Measurements from ENCODE around the gene XIRP2. TPM values are rescaled to one million over a fixed set of nuclear protein-coding genes. Genes with fewer than 3 reads are reported as not detected.

The XIRP2 gene
- total RNA-seq, 4 donors from 2014 or later, result 266 to 3,644 (median 977) TPM

DNA sequence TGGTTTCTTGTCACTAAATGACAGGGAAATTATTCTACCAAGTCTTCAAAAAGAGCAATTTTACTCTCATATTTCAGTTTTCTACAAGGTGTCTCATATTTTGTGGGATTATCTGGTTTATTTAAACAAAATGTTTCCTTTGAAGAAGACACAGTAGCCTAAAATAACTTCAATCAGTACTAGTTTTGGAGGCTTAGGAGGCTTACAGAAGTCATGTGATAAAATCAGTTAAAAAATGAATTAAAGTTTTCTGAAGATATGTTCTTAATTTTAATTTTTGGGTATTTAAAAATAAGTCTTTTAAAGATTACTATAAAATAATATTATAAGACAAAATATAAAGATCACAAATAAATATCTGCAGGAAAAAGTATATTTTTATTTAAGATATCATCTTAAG is 95.9 kb downstream of the XIRP2 start:
- peaks cover 0 to 4% (median 0%) of the 10 kb centered on the region in 3 donors for H3K27me3 ChIP-seq
- H3K9me3 ChIP-seq, result peaks cover 0 to 5% (median 0%) of the 10 kb centered on the region in 3 donors
- intact Hi-C loops (cut with DNase I; ENCODE audit: low total_unique reads), result no loop called here
- no peak overlapping the region for H3K4me3 ChIP-seq
- DNase-seq (no peak), ATAC-seq (no peak)
- no peaks in the 10 kb centered on the region for H3K4me1 ChIP-seq
- H3K36me3 ChIP-seq, result no peaks in the 10 kb centered on the region
- H3K27ac ChIP-seq, result no peak overlapping the region
- TF ChIP-seq, protein P1, sequence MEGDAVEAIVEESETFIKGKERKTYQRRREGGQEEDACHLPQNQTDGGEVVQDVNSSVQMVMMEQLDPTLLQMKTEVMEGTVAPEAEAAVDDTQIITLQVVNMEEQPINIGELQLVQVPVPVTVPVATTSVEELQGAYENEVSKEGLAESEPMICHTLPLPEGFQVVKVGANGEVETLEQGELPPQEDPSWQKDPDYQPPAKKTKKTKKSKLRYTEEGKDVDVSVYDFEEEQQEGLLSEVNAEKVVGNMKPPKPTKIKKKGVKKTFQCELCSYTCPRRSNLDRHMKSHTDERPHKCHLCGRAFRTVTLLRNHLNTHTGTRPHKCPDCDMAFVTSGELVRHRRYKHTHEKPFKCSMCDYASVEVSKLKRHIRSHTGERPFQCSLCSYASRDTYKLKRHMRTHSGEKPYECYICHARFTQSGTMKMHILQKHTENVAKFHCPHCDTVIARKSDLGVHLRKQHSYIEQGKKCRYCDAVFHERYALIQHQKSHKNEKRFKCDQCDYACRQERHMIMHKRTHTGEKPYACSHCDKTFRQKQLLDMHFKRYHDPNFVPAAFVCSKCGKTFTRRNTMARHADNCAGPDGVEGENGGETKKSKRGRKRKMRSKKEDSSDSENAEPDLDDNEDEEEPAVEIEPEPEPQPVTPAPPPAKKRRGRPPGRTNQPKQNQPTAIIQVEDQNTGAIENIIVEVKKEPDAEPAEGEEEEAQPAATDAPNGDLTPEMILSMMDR (IDR thresholded peaks at IDR 0.05 in 4 of 5, conservative IDR thresholded peaks at IDR 0.05 in 1 of 5), result no peak
- no peak for TF ChIP-seq POLR2A (IDR thresholded peaks at IDR 0.05)
- in situ Hi-C loops (cut with MboI; ENCODE audit: low sequenced_read_pairs in 4 of 4), result no loop called here

DNA sequence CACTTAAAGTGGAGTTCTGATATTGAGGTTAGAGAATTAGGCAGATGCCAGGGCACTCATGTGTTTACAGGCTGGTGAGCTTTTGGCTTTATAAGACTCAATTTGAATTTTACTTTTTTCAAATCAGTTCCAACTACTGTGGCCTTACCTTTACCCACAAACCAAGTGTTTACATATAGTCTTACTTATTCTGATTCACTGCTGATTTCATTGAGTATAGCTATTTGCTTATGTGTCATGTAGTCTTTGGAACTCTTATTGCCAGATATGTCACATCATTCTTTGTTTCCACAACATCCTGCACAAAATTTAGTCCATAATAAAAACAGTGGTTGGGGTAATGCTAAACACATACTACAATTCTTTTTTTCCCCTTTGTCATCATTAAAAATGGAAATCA is 96.5 kb downstream of the XIRP2 start:
- Histone ChIP-seq H3K27ac (no peak overlapping the region), H3K4me1 (no peaks in the 10 kb centered on the region), H3K9me3 (no peaks in the 10 kb centered on the region), H3K36me3 (no peaks in the 10 kb centered on the region), H3K27me3 (peaks cover 0 to 1% (median 0%) of the 10 kb centered on the region in 3 donors), H3K4me3 (no peak overlapping the region)
- TF ChIP-seq, protein P1 (IDR thresholded peaks at IDR 0.05 in 4 of 5, conservative IDR thresholded peaks at IDR 0.05 in 1 of 5), result no peak
- TF ChIP-seq POLR2A (IDR thresholded peaks at IDR 0.05), result no peak
- ATAC-seq (no peak), DNase-seq (no peak)
- intact Hi-C loops (cut with DNase I; ENCODE audit: low total_unique reads) (no loop called here), in situ Hi-C loops (cut with MboI; ENCODE audit: low sequenced_read_pairs in 4 of 4) (no loop called here)

DNA sequence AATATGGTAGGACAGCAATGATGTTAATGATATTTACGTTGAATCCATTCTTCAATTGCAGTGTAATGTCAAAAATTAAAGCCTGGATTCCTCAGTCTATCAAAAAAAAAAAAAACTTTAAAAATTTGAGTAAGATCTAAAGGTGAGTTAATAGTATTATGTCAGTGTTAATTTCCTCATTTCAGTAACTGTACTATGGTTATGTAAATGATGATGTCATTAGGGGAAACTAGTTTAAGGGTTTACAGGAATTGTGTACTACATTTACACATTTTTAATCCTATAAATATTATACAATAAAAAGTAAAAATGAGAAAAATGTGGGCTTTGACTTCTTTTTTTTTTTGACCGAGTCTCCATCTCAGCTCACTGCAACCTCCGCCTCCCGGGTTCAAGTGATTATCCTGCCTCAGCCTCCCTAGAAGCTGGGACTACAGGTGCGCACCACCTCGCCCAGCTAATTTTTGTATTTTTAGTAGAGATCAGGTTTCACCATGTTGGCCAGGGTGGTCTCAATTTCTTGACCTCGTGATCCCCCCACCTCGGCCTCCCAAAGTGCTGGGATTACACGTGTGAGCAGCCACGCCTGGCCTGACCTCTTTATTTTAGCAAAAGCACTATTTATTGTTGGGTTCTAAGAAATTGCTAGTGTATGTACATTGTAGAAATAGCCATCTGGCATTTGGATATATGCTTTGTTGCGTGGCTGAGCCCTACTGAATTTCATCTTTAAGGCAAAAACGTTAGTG is 106.5 kb downstream of the XIRP2 start:
- no peak for ATAC-seq
- Histone ChIP-seq H3K27ac (no peak overlapping the region), H3K4me1 (no peaks in the 10 kb centered on the region), H3K4me3 (no peak overlapping the region), H3K36me3 (no peaks in the 10 kb centered on the region), H3K9me3 (no peaks in the 10 kb centered on the region), H3K27me3 (no peaks in the 10 kb centered on the region)
- no peak for DNase-seq
- in situ Hi-C loops (cut with MboI; ENCODE audit: low sequenced_read_pairs in 4 of 4), result no loop called here
- intact Hi-C loops (cut with DNase I; ENCODE audit: low total_unique reads), result no loop called here
- TF ChIP-seq POLR2A (IDR thresholded peaks at IDR 0.05), result no peak
- TF ChIP-seq, protein P1 (IDR thresholded peaks at IDR 0.05 in 4 of 5, conservative IDR thresholded peaks at IDR 0.05 in 1 of 5), result no peak

DNA sequence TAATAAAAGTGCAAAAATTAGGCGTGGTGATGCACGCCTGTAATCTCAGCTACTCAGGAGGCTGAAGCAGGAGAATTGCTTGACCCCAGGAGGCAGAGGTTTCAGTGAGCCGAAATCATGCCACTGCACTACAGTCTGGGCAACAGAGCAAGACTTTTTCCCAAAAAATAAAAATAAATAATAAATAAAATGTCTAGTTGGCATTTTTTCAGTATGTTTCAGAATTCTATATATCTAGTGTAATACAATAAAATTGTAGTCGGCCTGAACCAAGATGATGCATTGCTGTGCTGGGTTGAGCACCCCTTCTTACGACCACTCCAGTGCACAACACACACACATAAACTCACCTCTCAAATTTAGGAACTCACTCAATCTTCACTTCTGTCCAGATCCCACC is 108.2 kb downstream of the XIRP2 start:
- H3K4me3 ChIP-seq, result no peak overlapping the region
- no peaks in the 10 kb centered on the region for H3K4me1 ChIP-seq
- ATAC-seq, result no peak
- TF ChIP-seq, protein P1 (IDR thresholded peaks at IDR 0.05 in 4 of 5, conservative IDR thresholded peaks at IDR 0.05 in 1 of 5), result no peak
- no peak for TF ChIP-seq POLR2A (IDR thresholded peaks at IDR 0.05)
- no peaks in the 10 kb centered on the region for H3K36me3 ChIP-seq
- no peak overlapping the region for H3K27ac ChIP-seq
- in situ Hi-C loops (cut with MboI; ENCODE audit: low sequenced_read_pairs in 4 of 4) (no loop called here), intact Hi-C loops (cut with DNase I; ENCODE audit: low total_unique reads) (no loop called here)
- H3K9me3 ChIP-seq, result no peaks in the 10 kb centered on the region
- DNase-seq, result no peak
- no peaks in the 10 kb centered on the region for H3K27me3 ChIP-seq
